Esophagus squamous epithelium (tissue), 5 donors: ENCODE measurements around the gene BANF2. TPM values are rescaled to one million over a fixed set of nuclear protein-coding genes. Genes with fewer than 3 reads are reported as not detected.

ENCODE experiments used
- DNase-seq: peaks from one replicate; lab custom pipeline; 2025; lab: John Stamatoyannopoulos, UW
- H3K27ac ChIP-seq, 4 donors: fragments of 200-600 bp; sonication (generic); one replicate each; pipeline ENCODE4 v1.5.1; 2016 to 2019; ENCODE audit warnings: mild to moderate bottlenecking in 1 of 4
- H3K27me3 ChIP-seq, 4 donors: fragments of 200-600 bp; sonication (generic); 1 replicate in 3 of 4; 2 replicates in 1 of 4; pipeline versions ENCODE4 v1.5.1 to v1.6.0; 2017 to 2021; ENCODE audit warnings: antibody characterized with exemption in 1 of 4
- H3K36me3 ChIP-seq, 3 donors: fragments of 200-600 bp; sonication (generic); one replicate each; pipeline ENCODE4 v1.5.1; 2016 to 2019
- H3K4me1 ChIP-seq, 3 donors: fragments of 200-600 bp; sonication (generic); one replicate each; pipeline ENCODE4 v1.5.1; 2017 to 2019
- H3K4me3 ChIP-seq, 4 donors: fragments of 200-600 bp; sonication (generic); 1 replicate in 3 of 4; 2 replicates in 1 of 4; pipeline ENCODE4 v1.5.1; 2016 to 2019; ENCODE audit warnings: mild to moderate bottlenecking in 2 of 4, moderate library complexity in 1 of 4
- H3K9me3 ChIP-seq, 3 donors: fragments of 200-600 bp; sonication (generic); one replicate each; pipeline ENCODE4 v1.5.1; 2016 to 2019
- CTCF ChIP-seq, 6 experiments: fragments of 450-650 bp in 4 of 6; fragments of 200-600 bp in 2 of 6; sonication (generic) in 2 of 6; IDR thresholded peaks; one replicate each; pipeline ENCODE4 v1.5.1; 2016 to 2019; ENCODE audit warnings: antibody characterized with exemption in 6 of 6, mild to moderate bottlenecking in 4 of 6, moderate library complexity in 4 of 6
- POLR2A ChIP-seq, 4 donors: fragments of 450-650 bp; IDR thresholded peaks; one replicate each; pipeline ENCODE4 v1.6.1; 2017; ENCODE audit warnings: antibody characterized with exemption in 4 of 4, mild to moderate bottlenecking in 4 of 4, moderate library complexity in 3 of 4
- WGBS, 2 donors: methylation state at CpG; one replicate each; pipeline ENCODE4 v1.1.5; 2018; 5-methylcytosine and 5-hydroxymethylcytosine counted together
- intact Hi-C: fragments of 100-400 bp; cut with DNase I; formaldehyde crosslinking; loops from one replicate; pipeline ENCODE4 v1.15.0; 2022
- total RNA-seq, 4 donors: library from RNA; depleted of rRNA; stranded (reverse); fragments of >200 nt; gene quantifications; one replicate each; pipeline ENCODE4 v1.1.0, GENCODE V29; 2016
- donor health status: DM: yes; HTN: yes; CAD: no.

BANF2 gene
- total RNA-seq, 4 donors from 2014 or later: not detected

- no peak for TF ChIP-seq POLR2A (IDR thresholded peaks at IDR 0.05)
- H3K4me3 ChIP-seq: no peak overlapping the region
- 79 to 81% methylated on average over 4 to 5 of the region's 7 CpGs for WGBS, 2 donors
Observed at GRCh38 chr20:17716331-17716730, 16.6 kb downstream of the BANF2 start.

GRCh38 chr20:17720755-17721154 lies 21.0 kb downstream of the BANF2 start:
- DNase-seq: no peak
- intact Hi-C loops: loop anchor here (10.0 kb wide), 1 partner anchor 86 kb away; no protein-coding TSS in a partner anchor
- Histone ChIP-seq H3K4me1 (no peaks in the 10 kb centered on the region), H3K9me3 (no peaks in the 10 kb centered on the region), H3K4me3 (no peak overlapping the region), H3K27me3 (no peaks in the 10 kb centered on the region), H3K27ac (no peak overlapping the region), H3K36me3 (no peaks in the 10 kb centered on the region)
- WGBS, 2 donors: 62 to 72% methylated on average over 4 of the region's 4 CpGs
- TF ChIP-seq CTCF (IDR thresholded peaks at IDR 0.05) (no peak), POLR2A (IDR thresholded peaks at IDR 0.05) (no peak)

More at GRCh38 chr20:17716331-17716730, 16.6 kb downstream of the BANF2 start:
- Histone ChIP-seq H3K27ac (no peak overlapping the region), H3K9me3 (no peaks in the 10 kb centered on the region), H3K4me1 (no peaks in the 10 kb centered on the region), H3K27me3 (no peaks in the 10 kb centered on the region), H3K36me3 (no peaks in the 10 kb centered on the region)
- intact Hi-C loops: no loop called here
- DNase-seq: no peak

- no peak overlapping the region for H3K4me3 ChIP-seq
- no peaks in the 10 kb centered on the region for H3K36me3 ChIP-seq
- no peak overlapping the region for H3K27ac ChIP-seq
- H3K27me3 ChIP-seq: no peaks in the 10 kb centered on the region
- no peak for DNase-seq
- no peaks in the 10 kb centered on the region for H3K9me3 ChIP-seq
- intact Hi-C loops: loop anchor here (10.0 kb wide), 1 partner anchor 87 kb away; no protein-coding TSS in a partner anchor
- no peaks in the 10 kb centered on the region for H3K4me1 ChIP-seq
- 56 to 58% methylated on average over 5 of the region's 6 CpGs for WGBS, 2 donors
- TF ChIP-seq CTCF (IDR thresholded peaks at IDR 0.05) (no peak), POLR2A (IDR thresholded peaks at IDR 0.05) (no peak)
Observed at GRCh38 chr20:17721802-17722486, 22.2 kb downstream of the BANF2 start.

GRCh38 chr20:17722493-17723300 lies 22.9 kb downstream of the BANF2 start:
- Histone ChIP-seq H3K36me3 (no peaks in the 10 kb centered on the region), H3K27ac (no peak overlapping the region), H3K4me3 (no peak overlapping the region), H3K4me1 (no peaks in the 10 kb centered on the region), H3K9me3 (no peaks in the 10 kb centered on the region), H3K27me3 (no peaks in the 10 kb centered on the region)
- WGBS, 2 donors: 72 to 81% methylated on average over 9 to 14 of the region's 14 CpGs
- intact Hi-C loops: loop anchor here (10.0 kb wide), 1 partner anchor 88 kb away; no protein-coding TSS in a partner anchor
- TF ChIP-seq CTCF (IDR thresholded peaks at IDR 0.05) (no peak), POLR2A (IDR thresholded peaks at IDR 0.05) (no peak)
- DNase-seq: no peak

GRCh38 chr20:17723301-17723691 lies 23.5 kb downstream of the BANF2 start:
- no peaks in the 10 kb centered on the region for H3K9me3 ChIP-seq

More at GRCh38 chr20:17723301-17723691, 23.5 kb downstream of the BANF2 start:
- Histone ChIP-seq H3K27ac (no peak overlapping the region), H3K36me3 (no peaks in the 10 kb centered on the region), H3K27me3 (peaks cover 0 to 6% (median 0%) of the 10 kb centered on the region in 4 donors), H3K4me3 (no peak overlapping the region), H3K4me1 (no peaks in the 10 kb centered on the region)
- no peak for TF ChIP-seq CTCF (IDR thresholded peaks at IDR 0.05)
- TF ChIP-seq POLR2A (IDR thresholded peaks at IDR 0.05): no peak
- intact Hi-C loops: loop anchor here (10.0 kb wide), 1 partner anchor 88 kb away; no protein-coding TSS in a partner anchor
- WGBS, 2 donors: 79 to 80% methylated on average over 5 of the region's 5 CpGs
- no peak for DNase-seq
